NAMALWA (cell line): Measurements from ENCODE around the gene PTPRF.

Source experiments
- DNase-seq: peaks from one replicate; pipeline ENCODE4 v3.0.0-alpha.2; 2015; ENCODE audit warnings: low spot score

The PTPRF gene

GRCh38 chr1:43513471-43514173, 17.1 kb upstream of the PTPRF start:
- no peak for DNase-seq

DNA sequence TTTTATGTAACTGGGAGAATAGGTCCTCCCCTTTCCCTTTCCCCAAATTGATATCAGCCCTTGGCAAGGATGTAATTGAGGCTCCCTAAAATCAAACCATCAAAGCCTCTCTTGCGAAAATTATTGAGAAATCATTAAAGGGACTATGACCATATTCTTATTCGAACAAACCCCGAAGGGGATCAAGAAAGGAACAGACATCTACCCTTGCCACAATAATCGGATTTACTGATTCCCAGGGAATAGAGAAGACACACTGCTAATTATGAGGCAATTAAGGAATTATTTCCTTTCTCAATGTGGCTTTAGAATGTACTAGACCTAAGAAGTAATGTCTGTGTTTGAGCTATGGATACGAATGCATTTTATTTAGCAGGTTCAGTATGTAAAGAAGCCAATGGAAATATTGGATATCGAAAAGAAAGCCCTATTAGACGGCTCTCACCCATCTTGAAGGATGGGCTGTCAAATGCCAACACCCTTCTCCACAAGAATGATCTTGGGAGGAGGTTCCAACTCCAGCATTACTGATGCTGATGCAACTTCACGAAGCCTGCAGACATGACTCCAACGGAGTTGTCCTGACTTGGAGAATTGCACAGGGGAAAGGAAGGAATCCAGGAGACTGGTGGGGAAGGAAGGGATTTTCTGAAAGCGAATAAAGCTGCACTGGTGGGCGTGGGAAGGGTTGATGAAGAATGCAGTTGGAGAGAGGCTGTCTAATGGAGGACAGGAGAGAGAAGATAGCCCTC, 11.6 kb upstream of the PTPRF start:
- DNase-seq = no peak

DNA sequence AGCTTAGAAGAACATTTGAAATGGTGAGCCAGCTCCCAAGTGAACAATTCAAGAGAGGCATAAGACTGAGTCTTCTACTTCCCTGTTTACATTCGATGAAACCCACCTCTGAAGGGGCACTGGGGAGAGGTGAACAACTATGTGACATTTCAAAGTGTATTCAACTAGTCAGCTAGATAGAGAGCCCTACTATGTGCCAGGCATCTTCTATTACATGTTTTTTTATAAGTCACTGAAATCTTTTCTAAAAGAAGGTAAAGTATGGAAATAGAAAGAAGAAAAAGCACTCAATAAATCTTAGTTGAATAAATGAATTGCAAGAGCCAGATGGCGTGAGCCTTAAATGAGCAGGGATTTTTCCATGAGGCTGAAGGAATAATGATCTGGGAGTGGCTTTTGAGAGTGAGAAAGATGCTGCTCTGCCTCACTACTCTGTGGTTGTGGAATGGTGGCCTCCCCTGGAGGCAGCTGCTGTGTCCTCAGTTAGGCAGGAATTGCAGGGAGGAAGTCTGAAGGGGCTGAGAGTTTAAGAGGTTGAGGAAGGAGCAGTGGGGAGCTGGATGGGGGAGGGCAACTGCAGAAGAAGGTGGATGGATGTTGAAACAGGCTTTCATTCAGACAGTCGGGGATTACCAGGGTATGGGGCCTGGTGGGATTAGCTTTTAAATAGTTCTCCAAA, 10.4 kb upstream of the PTPRF start:
- DNase-seq = no peak

- no peak for DNase-seq
Observed at GRCh38 chr1:43521078-43521477, 9.6 kb upstream of the PTPRF start.

DNA sequence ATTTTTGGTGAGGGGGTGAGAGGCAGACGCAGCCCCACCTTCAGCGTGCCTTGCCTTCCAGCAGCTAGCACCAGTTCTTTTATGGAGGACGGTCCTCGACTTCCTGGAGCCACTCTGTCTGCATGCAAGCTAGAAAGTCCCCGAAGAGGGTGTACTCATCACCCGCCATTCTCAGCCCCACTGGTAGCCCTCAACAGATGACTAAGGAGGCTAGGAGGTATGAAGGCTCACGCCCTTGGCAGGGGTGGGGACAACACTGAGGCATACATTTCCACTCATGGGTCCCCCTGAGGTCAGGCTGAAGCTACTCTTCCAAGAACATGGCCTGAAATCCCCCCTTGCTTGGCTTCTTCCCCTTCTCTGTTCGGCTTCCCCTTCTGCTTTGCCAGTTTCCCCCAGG, 8.9 kb upstream of the PTPRF start:
- DNase-seq = no peak

GRCh38 chr1:43522431-43522775, 8.3 kb upstream of the PTPRF start:
- no peak for DNase-seq

GRCh38 chr1:43522776-43523480, 7.8 kb upstream of the PTPRF start:
- no peak for DNase-seq

- DNase-seq = peak; percentile 39
Observed at GRCh38 chr1:43524804-43525203, 5.9 kb upstream of the PTPRF start.

DNA sequence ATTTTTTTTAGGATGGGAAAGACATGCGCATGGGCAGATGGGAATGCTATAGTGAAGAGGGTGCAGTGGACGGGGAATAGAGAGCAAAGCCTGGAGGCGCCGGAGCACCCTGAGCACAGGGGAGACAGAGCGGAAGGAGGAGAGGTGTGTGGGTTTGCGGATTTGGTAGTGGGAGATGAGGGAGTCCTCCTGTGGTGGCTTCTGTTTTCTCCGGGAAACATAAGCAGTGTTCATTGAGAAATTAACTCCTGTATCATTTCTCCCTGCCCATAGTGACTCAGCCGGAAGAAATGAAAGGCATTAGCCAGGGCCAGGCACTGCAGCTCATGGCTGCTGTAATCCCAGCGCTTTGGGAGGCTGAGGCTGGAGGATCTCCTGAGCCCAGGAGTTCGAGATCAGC, 4.7 kb upstream of the PTPRF start:
- no peak for DNase-seq

DNA sequence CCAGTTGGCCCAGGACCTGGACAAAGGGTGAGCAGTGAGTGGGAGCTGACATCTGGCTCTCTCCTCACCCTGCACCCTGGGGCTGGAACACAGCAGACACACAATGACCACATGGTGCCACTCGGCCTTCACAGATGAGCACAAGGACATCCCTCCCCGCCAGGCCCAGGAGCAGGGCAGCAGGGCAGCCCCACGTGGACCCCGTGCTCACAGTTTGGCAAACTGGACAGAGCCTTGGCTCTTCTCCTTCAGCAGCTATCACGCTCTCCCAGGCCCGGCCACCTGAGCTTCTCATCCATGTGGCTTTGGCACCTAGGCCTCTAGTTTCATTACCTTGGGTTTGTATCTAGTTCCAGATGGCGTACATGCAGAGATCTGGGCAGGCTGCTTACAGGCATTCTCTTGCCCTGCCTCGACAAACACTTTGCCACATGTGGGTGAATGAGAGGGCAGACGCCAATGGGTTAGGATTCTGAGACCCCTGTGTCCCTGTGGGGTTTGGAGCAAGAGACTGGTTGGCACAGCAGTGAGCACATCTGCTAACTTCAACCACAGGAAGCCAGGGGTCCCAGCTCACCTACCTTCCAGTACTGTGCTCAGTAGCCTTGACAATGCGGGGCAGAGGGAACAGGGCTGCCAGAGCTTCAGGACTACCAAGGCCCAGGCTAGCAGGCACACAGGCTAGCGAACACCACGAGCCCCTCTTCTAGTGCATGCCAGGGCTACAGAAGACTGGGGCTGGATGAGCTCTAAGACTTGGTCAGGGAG, 3.4 kb upstream of the PTPRF start:
- DNase-seq = no peak

- DNase-seq = peak; percentile 89
Observed at GRCh38 chr1:43529206-43529731, 1.4 kb upstream of the PTPRF start.

DNA sequence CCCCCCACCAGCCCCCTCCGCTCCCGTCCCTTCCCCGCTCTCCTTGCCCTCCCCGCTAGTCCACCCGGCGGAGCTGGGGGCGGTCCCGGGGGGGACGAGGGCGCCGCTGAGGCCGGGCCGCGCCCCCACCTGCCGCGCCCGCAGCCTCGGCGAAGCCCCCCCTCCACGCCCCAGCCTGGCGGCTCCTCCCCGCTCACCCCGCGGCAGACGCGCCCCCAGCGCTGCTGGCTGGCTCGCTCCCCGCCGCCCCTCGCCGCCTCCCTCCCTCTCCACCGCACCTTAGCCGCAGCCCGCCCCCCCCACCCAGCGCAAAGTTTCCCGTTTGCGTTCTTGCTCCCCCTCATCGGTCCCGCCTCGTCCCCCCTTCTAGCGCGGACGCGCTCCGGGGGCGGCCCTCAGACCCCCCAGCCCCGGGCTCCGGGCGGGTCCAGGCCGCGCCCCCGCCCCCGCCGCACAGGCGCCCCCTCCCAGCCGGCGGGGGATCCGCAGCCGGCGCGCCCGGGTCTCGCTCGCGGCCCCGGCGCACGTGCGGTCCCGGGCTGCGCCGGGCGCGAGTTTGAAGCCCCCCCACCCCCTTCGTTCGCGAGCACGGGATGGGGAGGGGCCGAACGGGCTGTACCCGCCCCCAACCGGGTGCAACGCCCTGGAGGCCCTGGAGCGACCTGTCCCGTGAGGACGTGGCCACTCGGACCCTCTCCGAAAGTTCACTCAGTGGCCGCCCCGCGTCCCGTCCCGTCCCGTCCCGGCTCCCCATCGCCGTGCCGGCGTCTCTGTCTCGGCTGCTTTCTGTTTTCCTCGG, 623 bp downstream of the PTPRF start:
- DNase-seq = no peak

DNA sequence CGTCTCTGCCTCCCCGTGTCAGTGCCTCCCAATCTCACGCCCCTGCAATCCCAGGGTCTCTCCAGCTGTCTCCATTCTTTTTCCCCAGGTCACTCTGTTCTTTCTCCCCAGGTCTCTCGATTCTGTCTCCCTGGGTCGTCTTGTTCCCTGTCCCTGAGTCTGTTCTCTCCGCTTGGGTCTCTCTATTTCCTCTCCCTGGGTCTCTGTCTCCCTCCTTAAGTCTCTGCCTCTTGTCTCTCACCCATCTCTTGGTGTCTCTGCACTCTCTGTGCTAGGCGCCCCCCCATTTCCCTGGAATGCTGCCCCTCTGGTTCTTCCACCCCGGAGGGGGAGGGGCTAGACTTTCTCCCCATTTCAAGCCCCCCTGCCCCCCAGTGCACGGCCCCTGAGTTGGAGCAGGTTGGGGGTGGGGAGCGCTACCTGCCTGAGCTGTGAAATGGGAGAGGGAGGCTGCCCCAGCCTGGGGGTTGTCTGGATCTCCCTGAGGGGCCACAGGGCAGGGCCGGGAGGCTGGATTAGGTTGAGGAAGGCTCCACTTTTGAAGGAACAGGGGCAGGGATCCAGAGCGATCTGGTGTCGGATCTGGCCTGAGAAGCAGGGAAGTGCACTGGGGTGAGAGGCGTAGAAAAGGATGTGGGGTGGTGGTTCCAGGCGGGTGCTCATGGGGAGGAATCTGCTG, 1.4 kb downstream of the PTPRF start:
- no peak for DNase-seq

DNA sequence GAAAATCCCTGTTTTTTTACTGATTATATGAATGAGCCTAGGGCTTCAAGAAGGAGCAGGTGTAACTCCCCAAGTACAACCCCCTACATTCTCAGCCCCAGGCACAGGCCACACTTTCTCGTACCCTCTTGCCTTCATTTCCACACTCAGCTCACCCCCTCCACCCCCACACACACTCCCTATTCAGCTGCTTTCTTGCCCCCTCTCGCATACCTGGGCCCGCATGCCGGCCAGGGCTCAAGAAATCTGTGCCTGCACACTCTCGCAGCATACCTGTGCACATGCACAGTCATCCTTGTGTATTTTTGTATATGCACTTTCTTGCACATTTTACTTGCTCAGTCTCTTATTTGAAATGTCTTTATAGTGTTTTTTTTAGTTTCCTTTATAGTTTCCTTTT, 2.0 kb downstream of the PTPRF start:
- DNase-seq = no peak

- DNase-seq = no peak
Observed at GRCh38 chr1:43533584-43533983, 2.9 kb downstream of the PTPRF start.

GRCh38 chr1:43534256-43534655, 3.6 kb downstream of the PTPRF start:
- no peak for DNase-seq

DNA sequence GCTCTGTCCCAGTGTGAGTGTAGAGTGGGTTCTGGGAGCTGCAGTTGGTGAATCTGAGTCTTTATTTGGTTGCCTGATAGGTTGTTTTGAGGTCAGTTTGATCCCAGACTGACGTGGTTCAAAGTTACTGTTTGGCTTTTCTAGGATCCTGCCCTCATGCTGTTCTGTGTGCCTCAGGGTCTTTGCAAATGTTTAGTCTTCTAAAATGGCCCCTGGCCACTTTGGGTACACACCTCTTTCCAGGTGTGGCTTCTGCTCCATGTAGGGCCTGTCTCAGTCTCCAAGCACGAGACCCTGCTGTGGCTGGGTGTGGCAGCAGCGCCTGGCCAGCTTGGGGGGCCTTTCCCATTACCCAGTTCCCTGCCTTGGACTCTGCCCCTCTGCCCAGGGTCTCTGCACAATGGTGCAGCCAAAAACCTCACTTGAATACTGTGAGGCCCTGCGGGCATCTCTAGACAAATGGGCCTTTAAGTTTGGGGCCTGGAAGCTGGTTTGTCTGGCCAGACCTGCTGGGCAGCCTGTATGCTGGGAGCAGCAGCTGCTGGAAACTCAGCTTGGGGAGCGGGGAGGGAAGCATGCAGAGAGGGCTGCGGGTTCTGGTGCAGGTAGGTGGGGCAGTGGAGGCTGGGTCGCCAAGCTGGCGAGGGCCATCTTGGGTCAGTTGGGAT, 5.6 kb downstream of the PTPRF start:
- DNase-seq = no peak

DNA sequence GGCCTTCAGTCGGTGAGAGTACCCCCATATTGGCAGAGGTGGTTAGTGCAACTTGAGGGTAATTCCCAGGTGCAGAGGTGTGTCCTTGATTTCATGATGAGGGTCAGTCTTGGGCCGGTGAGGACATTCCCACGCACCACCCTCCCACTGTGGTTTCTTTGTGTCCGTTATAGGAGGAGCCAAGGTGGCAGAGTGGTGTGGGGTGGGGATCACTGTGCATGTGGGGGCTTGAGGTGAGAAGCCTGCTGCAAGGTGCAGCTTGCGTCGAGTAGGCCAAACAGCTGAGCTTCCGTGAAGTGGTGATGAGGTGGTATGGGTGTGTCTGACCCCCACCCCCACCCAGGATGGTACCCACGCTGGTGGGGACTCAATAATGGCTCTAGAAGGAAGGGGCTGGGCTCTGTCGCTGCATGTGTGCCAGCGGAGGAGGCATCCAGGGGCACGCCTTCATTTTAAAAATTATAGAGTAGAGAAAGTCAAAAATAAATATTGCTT, 6.2 kb downstream of the PTPRF start:
- DNase-seq = no peak

DNA sequence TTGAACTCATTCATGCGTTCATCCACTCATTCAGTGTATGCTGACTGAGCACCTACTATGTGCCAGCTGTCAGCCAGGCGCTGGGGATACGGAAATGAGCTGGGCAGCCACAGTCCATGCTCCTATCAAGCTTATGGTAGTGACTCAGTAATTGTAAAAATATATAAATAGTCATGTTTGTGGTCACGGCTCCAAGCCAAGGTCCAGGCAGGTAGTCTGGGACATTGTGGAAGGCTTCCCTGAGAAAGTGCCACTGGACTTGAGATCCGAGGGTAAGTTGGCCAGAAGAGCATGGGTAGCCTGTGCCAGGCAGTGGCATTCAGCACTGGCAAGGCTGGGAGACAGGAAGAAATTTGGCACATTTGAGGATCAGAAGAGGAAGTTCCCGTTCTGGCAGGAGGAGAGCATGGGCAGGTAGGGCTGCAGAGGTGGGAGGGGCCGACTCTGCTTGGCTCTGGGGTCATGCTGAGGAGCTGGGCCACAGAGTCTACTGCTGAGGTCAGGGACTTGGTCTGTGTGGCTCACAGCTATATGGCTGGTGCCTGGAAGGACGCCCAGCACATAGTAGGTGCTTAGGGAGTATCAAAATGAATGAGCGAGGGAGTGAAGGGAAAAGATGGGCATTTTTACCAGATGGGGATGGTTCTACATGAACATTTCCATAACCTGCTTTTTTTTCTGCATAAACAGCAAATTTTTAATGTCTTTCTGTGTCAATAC, 6.9 kb downstream of the PTPRF start:
- DNase-seq = no peak
